Caco-2 (cell line): ENCODE data around the gene CAMK2D. TPM values are rescaled to one million over a fixed set of nuclear protein-coding genes. Genes with fewer than 3 reads are reported as not detected.

Source experiments
- BruUV-seq: library from RNA; stranded (reverse); fragments of 400-500 nt; replicated peaks from 2 replicates; lab custom pipeline; 2021; lab: Mats Ljungman, UMichigan
- CTCF ChIA-PET: fragments of 300-600 bp; sonication (Branson Sonifier 250); formaldehyde crosslinking; loops from one replicate; lab custom pipeline; 2022; ENCODE audit warnings: antibody characterized with exemption; lab: Charles Lee
- POLR2A ChIA-PET: fragments of 300-600 bp; sonication (Branson Sonifier 250); formaldehyde crosslinking; loops from one replicate; lab custom pipeline; 2022; ENCODE audit warnings: antibody characterized with exemption; lab: Charles Lee
- DNase-seq, 2 experiments: peaks; one replicate each; pipeline versions ENCODE4 v3.0.0 to v3.0.0-alpha.2; 2020 to 2022
- H3K27me3 ChIP-seq: replicated peaks from 2 replicates; pipeline ENCODE4 v1.6.0; 2011; ENCODE audit warnings: low read length; ENCODE audit not compliant: control insufficient read depth, insufficient read depth
- H3K36me3 ChIP-seq: 2 replicates; pipeline ENCODE4 v1.5.1; 2011; ENCODE audit warnings: low read length; ENCODE audit not compliant: control insufficient read depth, insufficient read depth
- H3K4me1 ChIP-seq: fragments of 250-450 bp; sonication (Bioruptor Pico); 2 replicates; pipeline ENCODE4 v1.5.1; 2020; ENCODE audit warnings: mild to moderate bottlenecking
- H3K4me3 ChIP-seq: 2 replicates; pipeline ENCODE4 v1.5.1; 2011; ENCODE audit warnings: low read depth, mild to moderate bottlenecking, control low read depth, low read length
- H3K9me3 ChIP-seq: fragments of 250-450 bp; sonication (Bioruptor Pico); 2 replicates; pipeline ENCODE4 v1.5.1; 2020; ENCODE audit warnings: mild to moderate bottlenecking, moderate library complexity
- H3K27ac Mint-ChIP-seq: one replicate; pipeline ENCODE4 v1.8.0; 2022; ENCODE audit warnings: mixed read lengths; ENCODE audit not compliant: unreplicated experiment
- H3K27me3 Mint-ChIP-seq: one replicate; pipeline ENCODE4 v1.8.0; 2022; ENCODE audit warnings: mixed read lengths; ENCODE audit not compliant: insufficient read depth, unreplicated experiment
- H3K36me3 Mint-ChIP-seq: one replicate; pipeline ENCODE4 v1.8.0; 2022; ENCODE audit warnings: mild to moderate bottlenecking, mixed read lengths; ENCODE audit not compliant: insufficient read depth, unreplicated experiment
- H3K4me1 Mint-ChIP-seq: one replicate; pipeline ENCODE4 v1.8.0; 2022; ENCODE audit warnings: low read depth, mixed read lengths; ENCODE audit not compliant: unreplicated experiment
- H3K4me3 Mint-ChIP-seq: one replicate; pipeline ENCODE4 v1.8.0; 2022; ENCODE audit warnings: mild to moderate bottlenecking, moderate library complexity, mixed read lengths; ENCODE audit not compliant: unreplicated experiment
- H3K9me3 Mint-ChIP-seq: one replicate; pipeline ENCODE4 v1.8.0; 2022; ENCODE audit warnings: mixed read lengths; ENCODE audit not compliant: unreplicated experiment
- intact Hi-C: fragments of 100-400 bp; cut with micrococcal nuclease; formaldehyde crosslinking; loops from one replicate; pipeline ENCODE4 v1.10.0; 2022; ENCODE audit not compliant: unreplicated experiment
- total RNA-seq: library from RNA; stranded (reverse); gene quantifications from 2 replicates; pipeline ENCODE4 v1.2.3, GENCODE V29; 2022
- TF ChIP-seq, protein P1 (sequence below), 2 experiments: fragments of 200-600 bp in 1 of 2; IDR thresholded peaks; 1 replicate in 1 of 2; 2 replicates in 1 of 2; pipeline versions ENCODE4 v1.5.1 to v1.8.0; 2011 to 2022; ENCODE audit warnings: antibody characterized with exemption in 1 of 2, control low read depth in 1 of 2, inconsistent platforms in 1 of 2, low read depth in 1 of 2, low read length in 1 of 2, mild to moderate bottlenecking in 1 of 2, moderate library complexity in 1 of 2; ENCODE audit not compliant: insufficient read depth in 1 of 2, severe bottlenecking in 1 of 2, unreplicated experiment in 1 of 2

CAMK2D gene
- total RNA-seq, 1 experiment from 2014 or later, result 65.6 TPM

DNA sequence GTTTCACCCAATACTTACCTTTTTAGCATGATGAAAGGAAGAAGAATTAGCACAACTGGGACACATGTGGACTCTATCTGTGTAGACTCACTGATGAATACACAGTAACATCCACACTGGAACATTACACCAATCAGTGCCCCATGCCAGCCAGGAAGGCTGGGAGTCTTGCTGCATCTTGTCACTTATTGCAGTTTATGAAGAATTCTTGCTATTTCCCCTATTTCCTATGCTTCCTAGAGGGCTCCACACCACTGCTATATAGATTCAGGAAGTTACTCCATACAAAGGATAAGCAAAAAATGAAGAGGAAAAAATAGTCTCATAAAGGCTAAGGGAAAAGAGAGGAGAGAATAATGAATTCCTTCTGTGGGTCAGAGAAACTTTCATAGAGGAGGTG, 201.0 kb downstream of the CAMK2D start:
- Mint-ChIP-seq H3K4me1 (peaks cover 7% of the 10 kb centered on the region), H3K4me3 (no peak overlapping the region), H3K36me3 (no peaks in the 10 kb centered on the region), H3K27me3 (no peaks in the 10 kb centered on the region), H3K27ac (no peak overlapping the region), H3K9me3 (no peaks in the 10 kb centered on the region)
- intact Hi-C loops, result no loop called here
- BruUV-seq, result no TSS peak
- CTCF ChIA-PET, result interaction anchor here (0.6 kb wide), 1 partner anchor 109 kb away, joined by 3 read pairs; no protein-coding TSS in a partner anchor
- H3K27me3 ChIP-seq, result no peaks in the 10 kb centered on the region
- H3K36me3 ChIP-seq, result no peaks in the 10 kb centered on the region
- H3K9me3 ChIP-seq, result no peaks in the 10 kb centered on the region
- POLR2A ChIA-PET, result no interaction called here
- H3K4me1 ChIP-seq, result no peaks in the 10 kb centered on the region
- TF ChIP-seq, protein P1, sequence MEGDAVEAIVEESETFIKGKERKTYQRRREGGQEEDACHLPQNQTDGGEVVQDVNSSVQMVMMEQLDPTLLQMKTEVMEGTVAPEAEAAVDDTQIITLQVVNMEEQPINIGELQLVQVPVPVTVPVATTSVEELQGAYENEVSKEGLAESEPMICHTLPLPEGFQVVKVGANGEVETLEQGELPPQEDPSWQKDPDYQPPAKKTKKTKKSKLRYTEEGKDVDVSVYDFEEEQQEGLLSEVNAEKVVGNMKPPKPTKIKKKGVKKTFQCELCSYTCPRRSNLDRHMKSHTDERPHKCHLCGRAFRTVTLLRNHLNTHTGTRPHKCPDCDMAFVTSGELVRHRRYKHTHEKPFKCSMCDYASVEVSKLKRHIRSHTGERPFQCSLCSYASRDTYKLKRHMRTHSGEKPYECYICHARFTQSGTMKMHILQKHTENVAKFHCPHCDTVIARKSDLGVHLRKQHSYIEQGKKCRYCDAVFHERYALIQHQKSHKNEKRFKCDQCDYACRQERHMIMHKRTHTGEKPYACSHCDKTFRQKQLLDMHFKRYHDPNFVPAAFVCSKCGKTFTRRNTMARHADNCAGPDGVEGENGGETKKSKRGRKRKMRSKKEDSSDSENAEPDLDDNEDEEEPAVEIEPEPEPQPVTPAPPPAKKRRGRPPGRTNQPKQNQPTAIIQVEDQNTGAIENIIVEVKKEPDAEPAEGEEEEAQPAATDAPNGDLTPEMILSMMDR (IDR thresholded peaks at IDR 0.05; ENCODE audit: insufficient read depth in 1 of 2, low read depth in 1 of 2, low read length in 1 of 2, severe bottlenecking in 1 of 2, unreplicated experiment in 1 of 2), result no peak
- no peak for DNase-seq
- no peak overlapping the region for H3K4me3 ChIP-seq

DNA sequence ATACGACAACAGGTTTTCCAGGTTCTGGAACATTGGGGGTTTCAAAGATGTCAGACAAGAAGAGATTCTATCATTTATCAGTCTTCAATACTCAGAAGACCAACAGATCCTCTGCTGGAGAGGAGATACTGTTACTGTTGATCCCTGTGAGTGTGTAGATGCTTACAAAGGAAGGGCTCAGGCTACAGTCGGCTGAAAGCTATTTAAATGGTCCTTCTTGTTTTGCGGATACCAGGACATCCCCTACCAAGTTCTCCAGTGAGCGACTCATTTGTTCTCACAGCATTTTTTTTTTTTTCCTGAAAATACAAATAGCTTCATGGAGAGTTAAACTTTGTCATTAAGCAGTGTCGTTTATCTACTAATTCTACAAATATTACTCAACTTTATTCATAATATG, 201.6 kb downstream of the CAMK2D start:
- Mint-ChIP-seq H3K4me1 (peaks cover 7% of the 10 kb centered on the region), H3K27ac (no peak overlapping the region), H3K36me3 (no peaks in the 10 kb centered on the region), H3K4me3 (no peak overlapping the region), H3K27me3 (no peaks in the 10 kb centered on the region), H3K9me3 (no peaks in the 10 kb centered on the region)
- no peak for DNase-seq
- CTCF ChIA-PET, result interaction anchor here (0.6 kb wide), 2 partner anchors 110 to 125 kb away, joined by 3 read pairs; no protein-coding TSS in a partner anchor
- no peak overlapping the region for H3K4me3 ChIP-seq
- TF ChIP-seq, protein P1 (IDR thresholded peaks at IDR 0.05; ENCODE audit: insufficient read depth in 1 of 2, low read depth in 1 of 2, low read length in 1 of 2, severe bottlenecking in 1 of 2, unreplicated experiment in 1 of 2), result no peak
- no peaks in the 10 kb centered on the region for H3K9me3 ChIP-seq
- H3K36me3 ChIP-seq, result no peaks in the 10 kb centered on the region
- H3K4me1 ChIP-seq, result no peaks in the 10 kb centered on the region
- no TSS peak for BruUV-seq
- no peaks in the 10 kb centered on the region for H3K27me3 ChIP-seq
- POLR2A ChIA-PET, result no interaction called here
- intact Hi-C loops, result no loop called here

DNA sequence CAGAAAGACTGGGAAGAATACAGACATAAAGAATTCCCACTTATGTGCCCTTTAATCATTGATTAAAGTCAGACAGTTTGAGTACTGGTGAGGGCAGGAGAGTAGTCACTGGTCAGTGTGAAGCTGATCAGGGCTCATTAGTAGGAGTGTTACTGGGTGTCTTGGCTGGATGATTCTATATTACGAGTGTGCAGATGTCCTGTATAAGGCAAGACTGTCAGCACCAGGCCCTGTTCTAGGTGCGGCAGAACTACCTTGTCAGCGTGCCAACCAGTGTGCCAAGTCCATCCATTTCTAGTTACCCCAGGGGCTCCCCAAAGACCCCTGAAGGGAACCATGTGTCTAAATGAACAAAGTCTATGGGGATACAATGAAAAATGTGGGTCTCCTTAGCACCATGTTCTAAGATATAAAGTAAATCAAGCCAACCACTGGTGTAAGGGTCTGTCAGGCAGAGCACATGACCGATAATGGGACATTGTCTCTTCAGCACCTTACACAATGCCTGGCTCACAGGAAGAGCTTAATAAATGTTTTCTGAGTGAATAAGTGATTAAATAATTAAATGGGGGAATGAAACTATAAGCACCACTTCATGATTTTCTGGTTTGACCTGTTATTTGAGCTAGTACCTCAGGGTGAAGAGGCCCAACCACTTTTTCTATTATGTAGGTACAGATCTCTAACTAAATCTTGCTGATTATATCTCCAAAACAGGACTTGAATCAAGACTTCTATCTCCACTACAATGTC, 205.0 kb downstream of the CAMK2D start:
- no peak overlapping the region for H3K27ac Mint-ChIP-seq
- H3K36me3 Mint-ChIP-seq, result no peaks in the 10 kb centered on the region
- intact Hi-C loops, result no loop called here
- Histone ChIP-seq H3K27me3 (no peaks in the 10 kb centered on the region), H3K4me3 (no peak overlapping the region), H3K36me3 (no peaks in the 10 kb centered on the region), H3K4me1 (no peaks in the 10 kb centered on the region), H3K9me3 (no peaks in the 10 kb centered on the region)
- no TSS peak for BruUV-seq
- H3K27me3 Mint-ChIP-seq, result no peaks in the 10 kb centered on the region
- ChIA-PET CTCF (no interaction called here), POLR2A (no interaction called here)
- TF ChIP-seq, protein P1 (IDR thresholded peaks at IDR 0.05; ENCODE audit: insufficient read depth in 1 of 2, low read depth in 1 of 2, low read length in 1 of 2, severe bottlenecking in 1 of 2, unreplicated experiment in 1 of 2), result no peak
- no peak overlapping the region for H3K4me3 Mint-ChIP-seq
- no peak for DNase-seq
- no peaks in the 10 kb centered on the region for H3K9me3 Mint-ChIP-seq
- H3K4me1 Mint-ChIP-seq, result peaks cover 7% of the 10 kb centered on the region
